NCI-H774 (cell line): Measurements from ENCODE around the gene PLCH2.

Source experiments
- DNase-seq: peaks from one replicate; lab custom pipeline; 2025; lab: John Stamatoyannopoulos, UW

Gene PLCH2

GRCh38 chr1:2530513-2531361 lies 54.6 kb downstream of the PLCH2 start:
- no peak for DNase-seq

- DNase-seq = no peak
These were observed 56.5 kb downstream of the PLCH2 start for GRCh38 chr1:2532485-2533160.

GRCh38 chr1:2533365-2533764 lies 57.3 kb downstream of the PLCH2 start:
- DNase-seq = no peak

GRCh38 chr1:2534315-2534686 lies 58.2 kb downstream of the PLCH2 start:
- DNase-seq = no peak

- DNase-seq = no peak
These were observed 58.8 kb downstream of the PLCH2 start for GRCh38 chr1:2534687-2535441.

GRCh38 chr1:2535455-2535854 lies 59.4 kb downstream of the PLCH2 start:
- no peak for DNase-seq

- no peak for DNase-seq
These were observed 59.9 kb downstream of the PLCH2 start for GRCh38 chr1:2535981-2536380.

GRCh38 chr1:2537784-2538115 lies 61.7 kb downstream of the PLCH2 start:
- DNase-seq = no peak

- DNase-seq = no peak
These were observed 62.3 kb downstream of the PLCH2 start for GRCh38 chr1:2538376-2538775.

GRCh38 chr1:2538872-2539271 lies 62.8 kb downstream of the PLCH2 start:
- DNase-seq = no peak

GRCh38 chr1:2539312-2539907 lies 63.3 kb downstream of the PLCH2 start:
- no peak for DNase-seq

- no peak for DNase-seq
These were observed 64.9 kb downstream of the PLCH2 start for GRCh38 chr1:2540816-2541492.

- no peak for DNase-seq
These were observed 65.6 kb downstream of the PLCH2 start for GRCh38 chr1:2541619-2542245.

GRCh38 chr1:2542246-2542915 lies 66.3 kb downstream of the PLCH2 start:
- no peak for DNase-seq

- no peak for DNase-seq
These were observed 67.5 kb downstream of the PLCH2 start for GRCh38 chr1:2543543-2544092.

GRCh38 chr1:2544093-2544874 lies 68.2 kb downstream of the PLCH2 start:
- no peak for DNase-seq

- DNase-seq = no peak
These were observed 69.0 kb downstream of the PLCH2 start for GRCh38 chr1:2544875-2545640.

- peak; percentile 85 for DNase-seq
These were observed 69.8 kb downstream of the PLCH2 start for GRCh38 chr1:2545754-2546514.
